Measurements from ENCODE around the gene ANKS1B. TPM values are rescaled to one million over a fixed set of nuclear protein-coding genes. Genes with fewer than 3 reads are reported as not detected.

The ANKS1B gene
- total RNA-seq, 5 donors from 2014 or later (not counting 1 experiment from before 2014, with no cell fraction given), result 0.18 to 0.47 (median 0.19) TPM; not detected in 2

GRCh38 chr12:99170037-99170436 lies 814.7 kb downstream of the ANKS1B start:
- DNase-seq, result no peak
- Mint-ChIP-seq H3K9me3 (peaks cover 0 to 3% (median 0%) of the 10 kb centered on the region in 3 donors), H3K4me3 (no peak overlapping the region), H3K27ac (no peak overlapping the region), H3K4me1 (no peaks in the 10 kb centered on the region), H3K27me3 (no peaks in the 10 kb centered on the region), H3K36me3 (no peaks in the 10 kb centered on the region)
- no peaks in the 10 kb centered on the region for H3K9me3 ChIP-seq
- H3K36me3 ChIP-seq (ENCODE audit: control insufficient read depth in 2 of 2, extremely low read depth in 1 of 2, insufficient read depth in 1 of 2, low read length in 1 of 2), result no peaks in the 10 kb centered on the region
- ChIA-PET CTCF (no interaction called here), POLR2A (interaction anchor here in 1 of 2 donors (0.6 to 0.7 kb wide), 2 partner anchors 18 to 54 kb away, joined by 3 to 5 read pairs; no protein-coding TSS in a partner anchor)
- no peaks in the 10 kb centered on the region for H3K27me3 ChIP-seq (replicated peaks in 1 of 2; ENCODE audit: control insufficient read depth in 2 of 2, extremely low read depth in 1 of 2, insufficient read depth in 2 of 2, low read length in 1 of 2)
- no peak for ATAC-seq (replicated peaks in 1 of 4)
- H3K4me1 ChIP-seq (ENCODE audit: control insufficient read depth in 1 of 2, extremely low read depth in 1 of 2, insufficient read depth in 2 of 2, low read length in 2 of 2), result no peaks in the 10 kb centered on the region
- H3K27ac ChIP-seq (ENCODE audit: low read length), result no peak overlapping the region
- no peak overlapping the region for H3K4me3 ChIP-seq (ENCODE audit: control insufficient read depth in 1 of 2, extremely low read depth in 1 of 2, low read length in 1 of 2)
- WGBS (ENCODE audit: insufficient coverage), result no CpG with 5 or more reads among the region's 2 CpGs

GRCh38 chr12:99157946-99158345 lies 826.8 kb downstream of the ANKS1B start:
- Histone ChIP-seq H3K4me3 (ENCODE audit: control insufficient read depth in 1 of 2, extremely low read depth in 1 of 2, low read length in 1 of 2) (no peak overlapping the region), H3K27ac (ENCODE audit: low read length) (no peak overlapping the region), H3K4me1 (ENCODE audit: control insufficient read depth in 1 of 2, extremely low read depth in 1 of 2, insufficient read depth in 2 of 2, low read length in 2 of 2) (no peaks in the 10 kb centered on the region), H3K36me3 (ENCODE audit: control insufficient read depth in 2 of 2, extremely low read depth in 1 of 2, insufficient read depth in 1 of 2, low read length in 1 of 2) (no peaks in the 10 kb centered on the region), H3K9me3 (no peaks in the 10 kb centered on the region), H3K27me3 (replicated peaks in 1 of 2; ENCODE audit: control insufficient read depth in 2 of 2, extremely low read depth in 1 of 2, insufficient read depth in 2 of 2, low read length in 1 of 2) (no peaks in the 10 kb centered on the region)
- ChIA-PET POLR2A (interaction anchor here in 1 of 2 donors (0.6 kb wide), 1 partner anchor 180 kb away, joined by 3 read pairs; no protein-coding TSS in a partner anchor), CTCF (no interaction called here)
- Mint-ChIP-seq H3K4me1 (no peaks in the 10 kb centered on the region), H3K4me3 (no peak overlapping the region), H3K27ac (no peak overlapping the region), H3K9me3 (peaks cover 3 to 8% (median 6%) of the 10 kb centered on the region in 3 donors), H3K27me3 (no peaks in the 10 kb centered on the region), H3K36me3 (no peaks in the 10 kb centered on the region)
- WGBS (ENCODE audit: insufficient coverage), result no CpG with 5 or more reads among the region's 1 CpG
- ATAC-seq (replicated peaks in 1 of 4) (no peak), DNase-seq (no peak)

DNA sequence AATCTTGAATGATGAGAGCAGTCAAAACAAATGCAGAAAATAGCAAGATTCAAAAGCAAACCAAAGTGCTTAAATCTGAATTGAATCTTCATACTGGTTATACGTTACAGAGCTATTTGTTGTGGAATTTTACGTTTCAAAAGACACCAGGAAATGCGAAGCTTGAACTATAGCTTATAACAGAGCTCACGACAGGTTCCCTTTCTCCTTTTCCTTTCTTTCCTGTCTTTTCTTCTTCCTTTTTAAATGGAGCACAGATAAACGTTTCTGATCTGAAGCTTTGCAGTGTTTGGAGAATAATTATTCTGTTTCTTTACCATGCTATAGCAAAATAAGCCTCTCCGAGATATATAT lies 829.8 kb downstream of the ANKS1B start:
- H3K27ac Mint-ChIP-seq, result no peak overlapping the region
- WGBS (ENCODE audit: insufficient coverage), result no CpG with 5 or more reads among the region's 6 CpGs
- Histone ChIP-seq H3K27ac (ENCODE audit: low read length) (no peak overlapping the region), H3K9me3 (no peaks in the 10 kb centered on the region), H3K27me3 (replicated peaks in 1 of 2; ENCODE audit: control insufficient read depth in 2 of 2, extremely low read depth in 1 of 2, insufficient read depth in 2 of 2, low read length in 1 of 2) (no peaks in the 10 kb centered on the region), H3K36me3 (ENCODE audit: control insufficient read depth in 2 of 2, extremely low read depth in 1 of 2, insufficient read depth in 1 of 2, low read length in 1 of 2) (no peaks in the 10 kb centered on the region), H3K4me1 (ENCODE audit: control insufficient read depth in 1 of 2, extremely low read depth in 1 of 2, insufficient read depth in 2 of 2, low read length in 2 of 2) (no peaks in the 10 kb centered on the region), H3K4me3 (ENCODE audit: control insufficient read depth in 1 of 2, extremely low read depth in 1 of 2, low read length in 1 of 2) (no peak overlapping the region)
- no peaks in the 10 kb centered on the region for H3K4me1 Mint-ChIP-seq
- H3K4me3 Mint-ChIP-seq, result no peak overlapping the region
- no peak for DNase-seq
- peaks cover 0 to 3% of the 10 kb centered on the region in 2 donors for H3K27me3 Mint-ChIP-seq
- ChIA-PET CTCF (no interaction called here), POLR2A (no interaction called here)
- H3K9me3 Mint-ChIP-seq, result peaks cover 0 to 5% (median 3%) of the 10 kb centered on the region in 3 donors
- no peak for ATAC-seq (replicated peaks in 1 of 4)
- H3K36me3 Mint-ChIP-seq, result no peaks in the 10 kb centered on the region

DNA sequence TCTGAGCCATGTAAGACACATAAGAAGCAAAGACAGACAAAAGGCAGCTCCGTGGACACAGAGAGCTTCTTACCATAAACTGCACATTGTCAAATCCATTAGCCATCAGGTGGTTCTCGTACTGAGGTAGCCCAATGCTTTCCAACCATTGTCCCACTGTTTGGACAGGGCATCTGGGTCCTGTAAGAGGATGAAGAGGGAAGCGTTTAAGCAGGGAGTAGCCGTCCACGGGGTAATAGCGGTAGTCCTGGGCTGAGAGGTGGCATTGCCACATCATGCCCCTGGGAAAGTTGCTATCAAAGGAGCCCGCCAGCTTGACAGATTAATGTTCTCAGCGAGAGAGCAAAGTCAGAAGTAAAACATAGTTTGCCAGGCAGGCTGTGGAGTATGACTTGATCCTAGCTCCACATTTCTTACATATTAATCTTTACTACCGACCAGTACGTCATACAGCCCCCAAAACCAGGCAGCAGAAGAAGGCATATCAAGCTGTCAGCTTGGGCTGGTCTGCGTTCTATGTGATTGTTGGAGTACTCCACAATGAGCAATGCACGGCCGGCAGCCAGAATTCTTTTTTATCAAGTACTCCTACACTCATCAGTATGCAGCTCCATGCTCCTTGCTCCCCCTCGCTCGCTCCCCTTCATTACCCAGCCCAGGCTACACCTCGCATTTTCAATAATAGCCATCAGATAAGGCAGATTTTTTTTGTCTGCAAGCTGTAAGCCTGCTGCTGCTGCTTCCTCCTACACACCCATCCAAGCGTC lies 830.3 kb downstream of the ANKS1B start:
- 63% methylated on average over 12 of the region's 17 CpGs for WGBS (ENCODE audit: insufficient coverage)
- CTCF ChIA-PET, result no interaction called here
- no peaks in the 10 kb centered on the region for H3K4me1 Mint-ChIP-seq

DNA sequence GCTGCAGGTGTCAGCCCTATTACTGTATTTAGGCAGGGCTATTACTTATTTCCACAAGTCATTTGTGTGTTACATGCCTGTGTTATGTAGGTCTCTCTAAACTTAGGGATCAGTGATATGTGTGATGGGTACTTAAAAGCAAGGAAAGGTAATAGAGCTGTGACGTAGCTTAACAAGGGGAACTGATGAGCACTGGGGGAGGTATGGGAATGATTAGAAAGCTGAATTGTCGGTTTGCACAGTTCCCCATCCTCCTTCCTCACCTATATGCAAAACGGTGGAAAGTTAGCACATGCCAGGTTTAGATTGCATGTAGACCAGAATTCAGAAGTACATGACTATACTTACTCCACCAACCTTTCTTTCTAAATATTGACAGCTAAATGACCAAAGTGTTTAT lies 831.4 kb downstream of the ANKS1B start:
- Mint-ChIP-seq H3K36me3 (no peaks in the 10 kb centered on the region), H3K27me3 (peaks cover 0 to 3% of the 10 kb centered on the region in 2 donors), H3K4me1 (no peaks in the 10 kb centered on the region), H3K4me3 (no peak overlapping the region), H3K27ac (no peak overlapping the region), H3K9me3 (peaks cover 0 to 3% (median 0%) of the 10 kb centered on the region in 3 donors)
- no peaks in the 10 kb centered on the region for H3K27me3 ChIP-seq (replicated peaks in 1 of 2; ENCODE audit: control insufficient read depth in 2 of 2, extremely low read depth in 1 of 2, insufficient read depth in 2 of 2, low read length in 1 of 2)
- ATAC-seq (replicated peaks in 1 of 4) (no peak), DNase-seq (no peak)
- no peak overlapping the region for H3K4me3 ChIP-seq (ENCODE audit: control insufficient read depth in 1 of 2, extremely low read depth in 1 of 2, low read length in 1 of 2)
- CTCF ChIA-PET, result no interaction called here
- no peaks in the 10 kb centered on the region for H3K4me1 ChIP-seq (ENCODE audit: control insufficient read depth in 1 of 2, extremely low read depth in 1 of 2, insufficient read depth in 2 of 2, low read length in 2 of 2)
- no peaks in the 10 kb centered on the region for H3K9me3 ChIP-seq
- no peak overlapping the region for H3K27ac ChIP-seq (ENCODE audit: low read length)
- WGBS (ENCODE audit: insufficient coverage), result 67% methylated on average over 1 of the region's 3 CpGs
- POLR2A ChIA-PET, result no interaction called here
- H3K36me3 ChIP-seq (ENCODE audit: control insufficient read depth in 2 of 2, extremely low read depth in 1 of 2, insufficient read depth in 1 of 2, low read length in 1 of 2), result no peaks in the 10 kb centered on the region

More for the DNA sequence above, 830.3 kb downstream of the ANKS1B start:
- Histone ChIP-seq H3K4me3 (ENCODE audit: control insufficient read depth in 1 of 2, extremely low read depth in 1 of 2, low read length in 1 of 2) (no peak overlapping the region), H3K27ac (ENCODE audit: low read length) (no peak overlapping the region), H3K9me3 (no peaks in the 10 kb centered on the region), H3K27me3 (replicated peaks in 1 of 2; ENCODE audit: control insufficient read depth in 2 of 2, extremely low read depth in 1 of 2, insufficient read depth in 2 of 2, low read length in 1 of 2) (no peaks in the 10 kb centered on the region), H3K4me1 (ENCODE audit: control insufficient read depth in 1 of 2, extremely low read depth in 1 of 2, insufficient read depth in 2 of 2, low read length in 2 of 2) (no peaks in the 10 kb centered on the region), H3K36me3 (ENCODE audit: control insufficient read depth in 2 of 2, extremely low read depth in 1 of 2, insufficient read depth in 1 of 2, low read length in 1 of 2) (no peaks in the 10 kb centered on the region)
- POLR2A ChIA-PET, result no interaction called here
- no peak for ATAC-seq (replicated peaks in 1 of 4)
- Mint-ChIP-seq H3K36me3 (no peaks in the 10 kb centered on the region), H3K4me3 (no peak overlapping the region), H3K27me3 (peaks cover 0 to 3% of the 10 kb centered on the region in 2 donors), H3K9me3 (peaks cover 0 to 3% (median 0%) of the 10 kb centered on the region in 3 donors), H3K27ac (no peak overlapping the region)
- DNase-seq, result no peak

DNA sequence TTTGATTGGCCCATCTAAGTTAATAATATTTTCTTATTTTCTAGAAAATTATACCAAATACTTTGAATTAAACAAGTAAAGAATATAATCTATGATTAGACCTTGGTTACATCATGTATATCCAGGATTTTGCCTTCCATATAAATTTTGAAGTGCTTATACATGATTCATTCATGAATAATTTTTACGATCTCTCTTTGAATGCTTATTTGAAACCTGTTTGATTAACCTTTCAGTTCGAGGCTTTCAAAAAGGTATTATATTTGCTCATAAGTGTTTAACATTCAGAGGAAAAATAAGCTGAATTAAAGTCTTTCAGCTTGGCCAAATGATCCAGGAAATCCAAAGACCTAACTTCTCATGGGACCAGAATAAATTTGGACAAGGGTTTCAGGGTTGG lies 832.4 kb downstream of the ANKS1B start:
- no peak for DNase-seq
- Histone ChIP-seq H3K27ac (ENCODE audit: low read length) (no peak overlapping the region), H3K27me3 (replicated peaks in 1 of 2; ENCODE audit: control insufficient read depth in 2 of 2, extremely low read depth in 1 of 2, insufficient read depth in 2 of 2, low read length in 1 of 2) (no peaks in the 10 kb centered on the region), H3K36me3 (ENCODE audit: control insufficient read depth in 2 of 2, extremely low read depth in 1 of 2, insufficient read depth in 1 of 2, low read length in 1 of 2) (no peaks in the 10 kb centered on the region), H3K4me1 (ENCODE audit: control insufficient read depth in 1 of 2, extremely low read depth in 1 of 2, insufficient read depth in 2 of 2, low read length in 2 of 2) (no peaks in the 10 kb centered on the region), H3K9me3 (no peaks in the 10 kb centered on the region), H3K4me3 (ENCODE audit: control insufficient read depth in 1 of 2, extremely low read depth in 1 of 2, low read length in 1 of 2) (no peak overlapping the region)
- peaks cover 0 to 3% (median 0%) of the 10 kb centered on the region in 3 donors for H3K9me3 Mint-ChIP-seq
- no peak overlapping the region for H3K27ac Mint-ChIP-seq
- H3K27me3 Mint-ChIP-seq, result peaks cover 0 to 3% of the 10 kb centered on the region in 2 donors
- H3K4me1 Mint-ChIP-seq, result no peaks in the 10 kb centered on the region
- ChIA-PET POLR2A (no interaction called here), CTCF (no interaction called here)
- no peak overlapping the region for H3K4me3 Mint-ChIP-seq
- ATAC-seq (replicated peaks in 1 of 4), result no peak
- no CpG with 5 or more reads among the region's 2 CpGs for WGBS (ENCODE audit: insufficient coverage)
- H3K36me3 Mint-ChIP-seq, result no peaks in the 10 kb centered on the region
